Measurements from ENCODE around the gene TNIP3.

GRCh38 chr4:121150003-121150402, 14.1 kb downstream of the TNIP3 start:
- TF ChIP-seq CTCF (IDR thresholded peaks at IDR 0.05) (no peak), POLR2A (IDR thresholded peaks at IDR 0.05) (no peak), EP300 (IDR thresholded peaks at IDR 0.05) (no peak)
